GM10266 (cell line): ENCODE measurements around the gene EEFSEC.
A peak's percentile ranks its signal among the peaks of the same experiment; 100 is the strongest.

Experiments
- DNase-seq: peaks from one replicate; pipeline ENCODE4 v3.0.0; 2012; ENCODE audit errors: extremely low spot score
- CTCF ChIP-seq: IDR thresholded peaks from 2 replicates; pipeline ENCODE4 v1.5.1; 2012; ENCODE audit warnings: mild to moderate bottlenecking, low read depth; ENCODE audit not compliant: control insufficient read depth, insufficient read depth; ENCODE audit errors: missing control alignments

The EEFSEC gene

GRCh38 chr3:128438488-128439072 lies 285.3 kb downstream of the EEFSEC start:
- no peak for DNase-seq
- peak; percentile 52 for TF ChIP-seq CTCF

GRCh38 chr3:128439226-128439625 lies 285.9 kb downstream of the EEFSEC start:
- DNase-seq, result no peak
- TF ChIP-seq CTCF, result no peak

- no peak for DNase-seq
- TF ChIP-seq CTCF, result no peak
These were observed 288.8 kb downstream of the EEFSEC start for GRCh38 chr3:128442070-128442469.

GRCh38 chr3:128442949-128443348 lies 289.7 kb downstream of the EEFSEC start:
- TF ChIP-seq CTCF, result no peak
- DNase-seq, result no peak

- no peak for TF ChIP-seq CTCF
- no peak for DNase-seq
These were observed 290.5 kb downstream of the EEFSEC start for GRCh38 chr3:128443771-128444170.

GRCh38 chr3:128445357-128445756 lies 292.1 kb downstream of the EEFSEC start:
- DNase-seq, result no peak
- no peak for TF ChIP-seq CTCF

GRCh38 chr3:128446821-128447220 lies 293.5 kb downstream of the EEFSEC start:
- TF ChIP-seq CTCF, result no peak
- no peak for DNase-seq
